ENCODE data around the gene VANGL2. TPM values are rescaled to one million over a fixed set of nuclear protein-coding genes. Genes with fewer than 3 reads are reported as not detected.
A peak's percentile ranks its signal among the peaks of the same experiment; 100 is the strongest.

Gene VANGL2
- total and polyA plus RNA-seq, 9 of the 15 experiments (the other 6 are each of a cell fraction or from before 2014, with no cell fraction given): 0.28 to 4.0 (median 0.98) TPM

- TF ChIP-seq, protein P1, sequence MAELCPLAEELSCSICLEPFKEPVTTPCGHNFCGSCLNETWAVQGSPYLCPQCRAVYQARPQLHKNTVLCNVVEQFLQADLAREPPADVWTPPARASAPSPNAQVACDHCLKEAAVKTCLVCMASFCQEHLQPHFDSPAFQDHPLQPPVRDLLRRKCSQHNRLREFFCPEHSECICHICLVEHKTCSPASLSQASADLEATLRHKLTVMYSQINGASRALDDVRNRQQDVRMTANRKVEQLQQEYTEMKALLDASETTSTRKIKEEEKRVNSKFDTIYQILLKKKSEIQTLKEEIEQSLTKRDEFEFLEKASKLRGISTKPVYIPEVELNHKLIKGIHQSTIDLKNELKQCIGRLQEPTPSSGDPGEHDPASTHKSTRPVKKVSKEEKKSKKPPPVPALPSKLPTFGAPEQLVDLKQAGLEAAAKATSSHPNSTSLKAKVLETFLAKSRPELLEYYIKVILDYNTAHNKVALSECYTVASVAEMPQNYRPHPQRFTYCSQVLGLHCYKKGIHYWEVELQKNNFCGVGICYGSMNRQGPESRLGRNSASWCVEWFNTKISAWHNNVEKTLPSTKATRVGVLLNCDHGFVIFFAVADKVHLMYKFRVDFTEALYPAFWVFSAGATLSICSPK (IDR thresholded peaks at IDR 0.05; ENCODE audit: borderline replicate concordance): no peak
- peak; percentile 95 for TF ChIP-seq ZNF584 (CRISPR knock-in tag; IDR thresholded peaks at IDR 0.05; ENCODE audit: low read depth)
- TF ChIP-seq ZFX (CRISPR knock-in tag; IDR thresholded peaks at IDR 0.05): no peak
- TF ChIP-seq NR2C1 (IDR thresholded peaks at IDR 0.05): peak; percentile 35; the same call in 1 of the 2 replicates
- peak; percentile 64; the same call in 1 of the 2 replicates for TF ChIP-seq NR2C1 (tag; IDR thresholded peaks at IDR 0.05)
- TF ChIP-seq, protein P2, sequence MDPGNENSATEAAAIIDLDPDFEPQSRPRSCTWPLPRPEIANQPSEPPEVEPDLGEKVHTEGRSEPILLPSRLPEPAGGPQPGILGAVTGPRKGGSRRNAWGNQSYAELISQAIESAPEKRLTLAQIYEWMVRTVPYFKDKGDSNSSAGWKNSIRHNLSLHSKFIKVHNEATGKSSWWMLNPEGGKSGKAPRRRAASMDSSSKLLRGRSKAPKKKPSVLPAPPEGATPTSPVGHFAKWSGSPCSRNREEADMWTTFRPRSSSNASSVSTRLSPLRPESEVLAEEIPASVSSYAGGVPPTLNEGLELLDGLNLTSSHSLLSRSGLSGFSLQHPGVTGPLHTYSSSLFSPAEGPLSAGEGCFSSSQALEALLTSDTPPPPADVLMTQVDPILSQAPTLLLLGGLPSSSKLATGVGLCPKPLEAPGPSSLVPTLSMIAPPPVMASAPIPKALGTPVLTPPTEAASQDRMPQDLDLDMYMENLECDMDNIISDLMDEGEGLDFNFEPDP (CRISPR knock-in tag; IDR thresholded peaks at IDR 0.05): no peak
- no peak for TF ChIP-seq NR2C2 (CRISPR knock-in tag; IDR thresholded peaks at IDR 0.05)
- TF ChIP-seq NR2C2 (tag; IDR thresholded peaks at IDR 0.05): peak; percentile 91
- no peak for TF ChIP-seq CBFA2T2 (conservative IDR thresholded peaks at IDR 0.05)
- TF ChIP-seq EP300 (IDR thresholded peaks at IDR 0.05; ENCODE audit: low read length): peak; percentile 64
- no peak; the same call in none of the 2 replicates for TF ChIP-seq MEF2D (tag; conservative IDR thresholded peaks at IDR 0.05; ENCODE audit: low read depth)
- peak; percentile 59; the same call in 1 of the 2 replicates for TF ChIP-seq SMARCC2 (IDR thresholded peaks at IDR 0.05; ENCODE audit: low read depth)
- peak in 1 of 2 experiments; percentile 3; a peak in 1 of 4 replicates for TF ChIP-seq ETV6 (IDR thresholded peaks at IDR 0.05; ENCODE audit: borderline replicate concordance in 1 of 2, low read depth in 2 of 2, low read length in 1 of 2)
- TF ChIP-seq ETV6 (CRISPR knock-in tag; IDR thresholded peaks at IDR 0.05; ENCODE audit: borderline replicate concordance): no peak
- no peak for TF ChIP-seq BRF1 (IDR thresholded peaks at IDR 0.05; ENCODE audit: borderline replicate concordance, extremely low read depth, insufficient read length)
- peak; percentile 37; the same call in 1 of the 2 replicates for TF ChIP-seq SUPT5H (IDR thresholded peaks at IDR 0.05)
- TF ChIP-seq ZNF57 (CRISPR knock-in tag; IDR thresholded peaks at IDR 0.05): no peak
- TF ChIP-seq ID3 (CRISPR knock-in tag; IDR thresholded peaks at IDR 0.05): no peak
- peak; percentile 71; the same call in 1 of the 2 replicates for TF ChIP-seq ID3 (tag; IDR thresholded peaks at IDR 0.05)
- peak; percentile 45; the same call in 1 of the 2 replicates for TF ChIP-seq OTX1 (CRISPR knock-in tag; IDR thresholded peaks at IDR 0.05)
- TF ChIP-seq HDAC2 (IDR thresholded peaks at IDR 0.05): peak; percentile 86; the same call in 1 of the 2 replicates
- TF ChIP-seq TFAP4 (CRISPR knock-in tag; IDR thresholded peaks at IDR 0.05; ENCODE audit: borderline replicate concordance): peak; percentile 45; the same call in 1 of the 2 replicates
- TF ChIP-seq, protein P3, sequence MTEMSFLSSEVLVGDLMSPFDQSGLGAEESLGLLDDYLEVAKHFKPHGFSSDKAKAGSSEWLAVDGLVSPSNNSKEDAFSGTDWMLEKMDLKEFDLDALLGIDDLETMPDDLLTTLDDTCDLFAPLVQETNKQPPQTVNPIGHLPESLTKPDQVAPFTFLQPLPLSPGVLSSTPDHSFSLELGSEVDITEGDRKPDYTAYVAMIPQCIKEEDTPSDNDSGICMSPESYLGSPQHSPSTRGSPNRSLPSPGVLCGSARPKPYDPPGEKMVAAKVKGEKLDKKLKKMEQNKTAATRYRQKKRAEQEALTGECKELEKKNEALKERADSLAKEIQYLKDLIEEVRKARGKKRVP (CRISPR knock-in tag; IDR thresholded peaks at IDR 0.05): peak; percentile 96
Observed at GRCh38 chr1:160362168-160362957, 38.0 kb upstream of the VANGL2 start (continued).

Data from K562 (cell line).